HG02970 (cell line): ENCODE measurements around the gene HPF1.
A peak's percentile ranks its signal among the peaks of the same experiment; 100 is the strongest.
"Not testable (repeated sequence)": the region's sequence is repeated elsewhere in the genome, so short reads cannot be mapped to it uniquely, and the experiment has no call there.

Experiments used
- ATAC-seq: cut with Tn5 transposase; IDR thresholded peaks from one replicate; pipeline ENCODE4 v1.9.1; 2021; ENCODE audit warnings: mild to moderate bottlenecking, moderate library complexity, moderate number of reproducible peaks; ENCODE audit not compliant: unreplicated experiment, low FRiP score

HPF1 gene

DNA sequence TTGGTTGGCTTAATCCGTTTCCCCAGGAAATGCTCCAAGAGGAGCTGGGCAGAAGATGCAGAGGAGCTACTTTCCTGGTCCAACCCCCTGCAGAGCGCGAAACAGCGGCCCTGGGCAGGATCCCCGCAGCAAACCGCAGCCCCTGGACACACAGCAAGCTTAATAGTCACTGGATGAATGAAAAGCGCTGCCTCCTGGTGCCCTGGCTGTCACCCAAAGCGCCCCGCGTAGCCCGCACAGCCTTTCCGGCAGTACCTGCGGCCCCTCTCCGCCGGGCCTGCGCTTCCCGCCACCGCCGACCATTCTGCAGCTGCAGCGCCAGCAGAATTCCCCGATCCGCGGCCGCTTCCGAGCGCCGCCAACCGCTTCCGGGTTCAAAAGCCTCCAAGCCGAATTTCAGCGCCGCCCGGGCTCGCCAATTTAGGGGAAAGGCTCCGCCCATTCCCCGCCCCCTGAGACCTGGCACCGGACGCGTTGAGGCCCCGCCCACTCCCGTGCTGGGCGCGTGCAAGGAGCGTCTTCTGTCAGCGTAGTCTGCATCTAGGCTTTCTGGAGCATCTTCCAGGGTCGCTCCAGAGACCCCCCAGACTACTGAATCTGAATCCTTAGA lies at the start of gene HPF1:
Gene HPF1 (minus strand): TSS at position 370 of the 610 bp plus-strand sequence. CDS start 67 bp downstream, at position 303.
- peak; percentile 93 for ATAC-seq

DNA sequence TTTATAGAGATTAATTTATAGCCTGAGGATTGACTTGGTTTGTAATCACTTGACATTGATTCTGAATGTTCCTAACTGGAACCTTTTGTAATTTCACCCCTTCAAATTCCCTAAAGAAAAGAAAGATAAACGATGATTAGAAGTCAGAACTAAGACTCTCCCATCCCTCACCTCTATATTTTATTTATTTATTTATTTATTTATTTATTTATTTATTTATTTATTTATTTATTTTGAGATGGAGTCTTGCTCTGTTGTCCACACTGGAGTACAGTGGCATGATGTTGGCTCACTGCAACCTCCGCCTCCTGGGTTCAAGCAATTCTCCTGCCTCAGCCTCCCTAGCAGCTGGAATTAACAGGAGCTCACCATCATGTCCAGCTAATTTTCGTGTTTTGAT lies 49.0 kb upstream of the HPF1 start:
- ATAC-seq, result not testable (repeated sequence)

DNA sequence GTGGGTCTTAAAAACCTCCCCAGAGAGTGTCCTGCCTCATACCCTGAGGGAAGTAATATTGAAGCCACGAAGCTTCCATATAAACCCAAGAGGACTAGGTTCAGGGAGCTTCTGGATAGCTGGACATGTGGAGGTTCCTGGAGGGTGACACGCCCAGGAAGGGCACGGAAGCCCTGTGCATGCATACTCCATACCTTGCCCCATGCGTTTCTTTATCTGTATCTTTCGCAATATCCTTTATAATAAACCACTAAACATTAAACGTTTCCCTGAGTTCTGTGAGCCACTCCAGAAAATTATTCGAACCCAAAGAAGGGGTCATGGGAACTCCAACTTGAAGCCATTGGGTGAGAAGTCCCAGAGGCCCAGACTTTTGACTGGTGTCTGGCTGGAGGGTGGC lies 45.7 kb upstream of the HPF1 start:
- ATAC-seq, result no peak

DNA sequence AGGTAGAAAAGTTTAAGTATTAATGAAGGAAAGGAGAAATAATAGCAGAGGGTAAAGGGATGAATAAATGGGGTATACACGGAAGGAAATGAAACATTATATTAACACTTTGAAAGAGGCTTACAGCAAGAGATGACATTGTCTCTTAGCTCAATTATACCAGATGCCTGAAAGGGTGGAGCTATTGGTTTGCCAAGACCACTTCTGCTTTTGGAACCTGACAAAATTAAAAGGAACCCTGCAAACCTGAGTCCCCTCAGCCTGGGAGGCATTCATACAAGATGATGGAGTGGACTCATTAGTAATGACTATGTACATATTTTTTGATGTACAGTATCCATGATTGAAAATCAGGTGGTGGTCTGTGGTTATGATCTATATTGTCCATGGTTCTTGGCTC lies 45.1 kb upstream of the HPF1 start:
- ATAC-seq, result no peak

DNA sequence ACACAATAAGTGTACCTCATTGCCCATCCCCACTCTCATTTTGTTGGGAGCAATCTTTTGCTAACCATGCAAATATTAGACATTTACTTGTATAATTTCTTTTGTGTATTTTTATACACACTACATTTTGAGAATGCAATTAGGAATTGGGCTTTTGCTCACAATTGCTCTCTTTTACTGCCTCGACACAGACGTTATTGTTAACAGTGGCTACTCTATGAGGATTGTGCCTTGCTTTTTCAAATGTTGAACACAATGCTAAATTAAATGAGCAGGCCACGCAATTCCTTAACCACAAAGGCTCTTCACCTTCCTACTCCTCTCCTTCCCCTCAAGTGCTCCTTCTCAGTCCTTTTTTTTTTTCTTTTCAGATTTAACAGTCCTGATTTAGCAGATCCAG lies 42.8 kb upstream of the HPF1 start:
- ATAC-seq, result no peak

DNA sequence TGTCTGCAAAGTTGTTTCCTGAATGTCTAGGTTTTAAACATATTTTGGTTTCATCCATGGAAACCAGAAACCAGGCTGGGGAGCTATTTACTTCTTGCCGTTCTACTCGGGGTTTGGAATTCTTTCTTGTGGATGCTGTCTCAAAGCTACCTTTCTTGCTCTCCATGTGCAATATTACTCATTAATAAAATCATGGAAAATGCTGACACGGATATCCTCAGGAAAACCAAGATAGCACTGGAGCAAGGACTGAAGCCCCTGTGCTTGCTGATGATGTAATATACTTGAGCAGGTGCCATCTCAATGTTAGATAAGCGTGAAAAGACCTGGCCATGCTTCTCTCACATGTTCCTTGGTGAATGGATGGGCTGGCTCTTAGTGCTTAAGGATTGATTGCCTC lies 41.5 kb upstream of the HPF1 start:
- no peak for ATAC-seq

DNA sequence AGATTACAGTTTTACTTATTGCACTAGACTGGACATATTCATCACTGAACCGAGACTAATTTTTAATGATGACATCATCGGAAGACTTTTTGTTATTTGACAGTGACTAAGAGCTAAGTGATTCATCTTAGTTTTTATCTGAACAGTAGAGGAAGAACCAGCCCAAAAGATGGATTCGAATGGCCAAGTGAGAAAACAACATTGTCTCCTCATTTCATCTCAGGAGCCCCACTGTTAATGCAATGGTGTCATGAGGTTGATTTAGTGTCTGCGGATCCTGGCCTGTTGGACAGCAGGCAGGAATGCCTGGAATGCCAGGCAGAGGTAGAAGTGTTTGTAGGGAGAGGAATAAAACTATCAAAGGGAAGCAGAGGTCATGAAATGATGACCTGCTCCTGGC lies 37.8 kb upstream of the HPF1 start:
- no peak for ATAC-seq

DNA sequence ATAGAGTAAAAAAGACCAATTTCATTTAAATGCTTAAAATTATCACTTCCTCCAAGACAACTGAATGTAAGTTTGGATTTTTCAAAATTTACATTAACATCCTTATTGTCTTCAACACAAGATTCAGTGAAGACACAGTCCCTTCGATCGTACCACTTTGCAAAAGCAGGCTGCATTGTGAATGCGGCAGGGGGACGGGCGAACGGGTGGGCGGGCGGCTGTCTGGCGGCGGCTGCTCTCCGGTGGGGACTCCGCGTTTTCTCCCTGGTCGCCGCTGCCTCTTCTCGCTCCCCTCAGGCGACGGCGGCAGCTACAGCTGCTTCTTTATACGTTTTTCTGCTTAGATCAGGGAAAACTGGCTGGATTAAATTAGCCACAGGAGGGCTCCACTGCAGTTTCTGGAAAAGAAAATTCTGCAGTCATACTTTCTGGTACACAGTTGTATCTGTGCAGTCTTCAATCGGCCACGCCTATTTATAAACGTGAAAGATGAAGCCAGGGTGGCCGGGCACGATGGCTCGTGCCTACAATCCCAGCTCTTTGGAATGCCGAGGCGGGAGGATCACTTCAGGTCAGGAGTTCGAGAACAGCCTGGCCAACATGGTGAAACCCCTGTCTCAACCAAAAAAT lies 33.9 kb upstream of the HPF1 start:
- ATAC-seq, result no peak

DNA sequence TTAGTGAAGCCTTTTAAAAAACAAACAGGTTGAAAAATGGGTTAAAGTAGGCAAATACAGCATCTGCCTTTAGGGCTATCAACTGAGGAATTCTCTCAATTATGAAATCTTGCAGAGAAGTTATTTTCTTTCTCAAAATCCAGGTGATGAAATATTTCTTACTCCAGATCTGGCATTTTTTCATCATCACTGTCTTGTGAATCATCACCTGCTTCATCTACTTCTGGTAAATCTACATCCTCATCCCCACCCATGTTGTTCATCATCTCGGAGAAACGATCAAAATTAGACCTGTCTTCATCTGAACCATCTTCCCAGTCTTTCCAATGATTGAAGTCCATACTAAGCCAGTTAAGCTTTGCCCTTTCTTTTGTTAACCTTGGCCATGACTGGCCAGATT lies 33.3 kb upstream of the HPF1 start:
- ATAC-seq, result no peak

DNA sequence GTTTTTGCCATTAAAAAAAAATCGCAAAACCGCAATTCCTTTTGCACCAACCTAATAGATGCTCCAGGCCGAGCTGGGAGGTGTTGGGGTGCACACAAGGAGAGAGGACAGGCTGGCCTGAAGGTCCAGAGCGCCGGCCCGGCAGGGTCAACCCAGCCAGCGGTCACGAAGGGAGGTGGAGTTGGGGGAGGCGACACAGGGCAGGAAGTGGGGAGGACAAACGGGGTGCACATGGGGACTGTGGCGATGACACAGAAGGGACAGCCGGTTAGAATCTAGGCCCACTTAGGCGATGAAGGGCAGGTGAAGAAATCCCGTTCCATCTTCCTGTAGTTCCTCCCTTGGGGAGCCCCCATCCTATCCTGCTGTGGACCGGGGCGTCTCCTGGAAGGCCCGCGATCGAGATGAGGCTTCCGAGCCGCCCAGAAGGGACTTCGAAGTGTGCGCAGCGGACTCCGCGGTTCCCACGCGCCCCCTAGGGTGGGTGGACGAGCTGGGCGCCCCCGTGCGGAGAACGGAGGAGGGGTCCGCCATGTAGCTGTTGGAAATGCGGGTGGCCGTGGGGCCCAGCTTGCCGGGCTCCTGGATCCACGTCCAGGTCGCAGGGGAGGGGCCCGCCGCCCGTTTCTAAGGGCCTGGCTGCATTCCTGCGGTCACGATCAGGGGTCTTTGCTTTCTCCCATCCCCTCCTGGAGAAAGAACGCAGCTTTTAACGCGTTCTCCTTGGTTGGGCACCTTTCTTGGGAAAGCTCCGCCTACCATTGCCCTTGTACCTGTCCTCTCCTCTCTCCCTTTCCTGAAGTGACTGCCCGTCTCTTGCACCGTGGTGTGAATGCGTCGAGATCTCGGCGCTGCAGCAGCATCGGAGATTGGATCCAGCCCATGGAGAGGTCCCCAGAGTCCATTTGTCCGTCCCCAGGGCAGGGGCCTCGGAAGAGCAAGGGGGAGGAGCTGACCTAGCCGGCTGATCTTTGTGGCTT lies 17.0 kb upstream of the HPF1 start:
- no peak for ATAC-seq

DNA sequence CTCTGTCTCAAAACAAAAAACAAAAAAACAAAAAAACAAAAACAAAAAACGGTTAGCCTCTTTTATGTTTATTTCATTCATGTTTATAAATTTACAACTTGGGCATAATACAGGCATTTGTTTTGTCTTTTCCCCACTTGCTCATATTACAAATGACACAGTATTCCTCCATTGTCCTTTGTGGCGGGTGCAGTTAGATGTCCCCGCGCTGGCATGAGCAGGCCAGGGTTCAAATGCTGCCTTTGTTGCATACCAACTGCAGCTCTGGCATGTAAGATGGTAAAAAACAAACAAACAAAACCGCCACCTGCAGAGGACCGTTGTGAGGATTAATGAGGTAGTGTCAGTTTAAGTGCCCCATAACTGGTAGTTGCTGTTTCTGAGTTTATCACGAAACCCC lies 16.1 kb upstream of the HPF1 start:
- ATAC-seq, result no peak

DNA sequence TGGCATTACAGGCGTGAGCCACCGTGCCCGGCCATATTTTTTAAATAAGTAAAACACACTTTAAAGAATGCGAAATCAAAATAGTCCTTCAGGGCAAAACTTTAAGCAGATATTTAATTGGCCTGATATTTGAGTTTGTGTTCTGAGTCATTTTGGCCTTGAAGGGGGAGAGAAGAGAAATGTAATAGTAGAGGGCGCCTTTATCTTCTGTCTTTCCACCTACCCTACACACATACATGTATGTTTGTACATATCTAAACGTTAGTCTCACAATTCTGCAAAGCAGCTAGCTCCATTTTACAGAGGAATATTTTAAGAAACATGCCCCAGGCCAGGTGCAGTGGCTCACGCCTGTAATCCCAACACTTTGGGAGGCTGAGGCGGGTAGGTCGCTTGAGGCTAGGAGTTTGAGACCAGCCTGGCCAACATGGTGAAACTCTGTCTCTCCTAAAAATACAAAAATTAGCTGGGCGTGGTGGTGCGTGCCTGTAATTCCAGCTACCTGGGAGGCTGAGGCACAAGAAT lies 13.9 kb upstream of the HPF1 start:
- ATAC-seq, result not testable (repeated sequence)

DNA sequence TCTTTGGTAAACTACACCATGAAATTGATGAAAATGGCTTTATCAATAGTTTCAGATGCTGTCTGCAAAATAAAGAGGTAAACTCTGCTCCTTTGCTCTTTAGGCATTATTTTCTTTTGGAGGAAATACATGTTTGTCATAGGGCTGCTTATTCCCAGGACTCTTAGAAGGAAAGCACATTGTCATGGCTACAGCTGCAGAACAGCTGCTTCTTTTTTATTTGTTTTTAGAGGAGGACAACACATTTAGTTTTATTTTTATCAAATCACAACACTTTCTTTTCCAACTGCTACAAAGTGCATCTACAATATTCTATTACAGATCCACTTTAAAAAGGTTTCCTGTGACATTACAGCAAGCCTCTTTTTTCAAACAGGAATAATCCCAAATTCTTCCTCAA lies 12.7 kb upstream of the HPF1 start:
- no peak for ATAC-seq

DNA sequence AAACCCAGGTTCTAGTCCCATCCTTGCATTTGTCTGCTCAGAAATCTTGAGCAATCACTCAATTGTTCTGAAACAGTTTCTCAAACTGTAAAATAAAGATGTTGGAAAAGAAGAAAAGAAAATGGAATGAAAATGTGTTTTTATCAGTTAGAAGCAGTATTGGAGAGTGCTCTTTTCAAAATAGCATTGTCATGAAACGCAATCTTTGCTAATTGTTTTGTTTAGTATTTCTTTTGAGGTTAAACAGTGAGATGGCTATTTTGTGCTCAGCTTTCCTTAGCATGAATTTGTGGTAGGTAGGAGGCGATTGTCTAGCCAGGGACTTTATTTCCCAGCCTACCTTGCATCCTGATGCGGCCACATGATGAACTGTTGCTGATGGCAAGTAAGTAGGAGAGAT lies 10.6 kb upstream of the HPF1 start:
- ATAC-seq, result no peak

DNA sequence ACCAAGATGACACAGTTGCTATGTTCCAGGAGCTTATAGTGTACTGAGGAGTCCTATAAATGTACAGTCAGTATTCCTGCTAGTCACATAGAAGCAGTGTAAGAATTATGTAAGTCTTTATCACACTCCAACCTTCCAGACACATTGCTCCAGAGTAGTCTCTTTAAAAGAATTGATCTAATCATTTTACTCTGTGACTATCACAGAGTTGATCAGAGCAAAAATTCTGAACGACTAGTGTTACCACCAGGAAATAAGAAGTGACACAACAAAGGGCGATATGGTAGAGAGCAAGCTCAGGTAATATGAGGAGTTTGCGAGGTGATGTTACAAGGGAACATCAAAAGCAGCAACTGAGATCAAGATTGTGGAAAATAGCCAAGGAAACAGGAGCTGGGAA lies 9.0 kb upstream of the HPF1 start:
- no peak for ATAC-seq

DNA sequence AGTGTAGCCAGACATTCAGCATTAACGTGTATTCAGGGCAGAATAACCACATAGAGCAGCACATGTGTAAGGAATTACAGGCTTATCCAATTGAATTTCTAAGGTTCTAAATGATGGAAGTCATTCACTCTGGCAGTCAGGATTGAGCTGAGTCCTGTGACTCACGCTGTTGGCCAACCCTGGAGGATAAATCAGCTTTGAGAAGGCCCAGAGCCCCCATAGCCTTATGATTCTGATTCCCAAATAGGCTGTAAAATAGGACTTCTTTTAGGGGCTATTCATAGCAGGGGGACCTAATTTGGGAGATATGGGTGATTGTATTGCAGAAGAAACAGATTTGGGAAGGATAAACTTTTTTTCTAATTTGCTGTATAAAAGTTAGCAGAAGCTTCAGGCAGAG lies 8.1 kb upstream of the HPF1 start:
- ATAC-seq, result no peak

DNA sequence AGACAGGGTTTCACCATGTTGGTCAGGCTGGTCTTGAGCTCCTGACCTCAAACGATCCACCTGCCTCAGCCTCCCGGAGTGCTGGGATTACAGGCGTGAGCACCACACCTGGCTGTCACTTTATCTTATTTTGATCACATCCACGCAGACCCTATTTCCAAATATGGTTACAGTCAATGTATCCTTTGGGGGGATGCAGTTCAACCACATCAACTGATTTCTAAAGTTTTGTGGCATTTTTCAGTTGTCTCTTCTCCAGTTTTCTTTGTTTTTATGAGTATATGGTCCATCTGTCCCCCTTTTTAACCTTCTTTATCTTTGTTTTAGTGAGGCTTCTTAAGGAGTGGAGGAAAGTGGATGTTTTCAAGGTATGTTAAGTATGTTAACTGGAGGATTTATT lies 4.1 kb upstream of the HPF1 start:
- no peak for ATAC-seq

DNA sequence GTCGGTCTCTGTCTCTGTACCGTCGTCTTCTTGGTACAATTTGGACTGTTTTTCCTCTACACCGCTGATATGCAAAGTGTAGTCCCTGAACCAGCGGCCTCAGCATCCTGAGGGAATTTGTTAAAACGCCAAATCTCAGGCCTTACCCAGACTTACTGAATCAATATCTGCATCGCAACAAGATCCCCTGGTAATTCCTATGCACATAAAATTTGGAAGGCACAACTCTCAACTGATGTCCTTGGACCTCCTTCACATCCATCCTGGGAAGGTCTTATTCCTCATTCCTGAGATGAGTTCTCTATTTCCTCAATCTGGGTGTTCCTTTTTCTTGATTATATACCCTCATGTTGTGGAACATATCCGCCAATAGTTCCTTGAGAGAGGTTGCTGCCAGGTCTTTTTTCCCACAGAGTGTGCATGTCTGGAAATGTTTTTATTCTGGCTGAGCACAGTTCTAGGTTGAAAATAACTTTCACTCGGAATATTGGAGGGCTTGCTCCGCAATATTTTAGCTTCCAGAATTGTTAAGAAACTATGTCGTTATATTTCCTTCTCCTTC lies 738 bp upstream of the HPF1 start:
- ATAC-seq, result no peak

DNA sequence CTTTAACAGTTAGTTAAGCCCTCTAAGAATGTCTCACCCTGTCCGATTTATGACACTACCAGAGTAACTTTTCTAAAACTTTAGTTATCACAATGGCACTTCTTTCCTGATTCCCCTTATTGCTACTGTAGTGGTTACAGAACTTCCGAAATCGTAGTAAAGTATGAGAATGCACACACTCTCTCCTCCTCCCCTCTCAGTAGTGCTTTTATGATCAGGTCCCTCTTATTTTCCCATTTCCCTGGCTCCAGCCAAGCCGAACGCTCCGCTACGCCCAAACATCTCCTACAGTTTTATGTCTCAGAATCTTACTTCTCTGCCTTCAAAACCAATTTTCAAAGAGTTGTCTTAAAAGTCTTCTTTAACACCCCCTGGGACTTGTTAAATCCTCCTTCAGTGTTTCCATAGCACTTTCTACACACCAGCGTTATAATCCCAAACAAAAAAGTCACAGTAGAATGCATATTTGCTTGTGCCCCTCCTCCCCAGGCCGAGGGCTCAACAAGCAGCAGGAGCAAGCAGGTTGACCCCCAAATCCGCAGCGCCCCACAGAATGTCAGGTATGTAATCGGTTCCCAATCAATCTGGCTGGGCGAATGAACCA lies 671 bp downstream of the HPF1 start:
- peak; percentile 4 for ATAC-seq

DNA sequence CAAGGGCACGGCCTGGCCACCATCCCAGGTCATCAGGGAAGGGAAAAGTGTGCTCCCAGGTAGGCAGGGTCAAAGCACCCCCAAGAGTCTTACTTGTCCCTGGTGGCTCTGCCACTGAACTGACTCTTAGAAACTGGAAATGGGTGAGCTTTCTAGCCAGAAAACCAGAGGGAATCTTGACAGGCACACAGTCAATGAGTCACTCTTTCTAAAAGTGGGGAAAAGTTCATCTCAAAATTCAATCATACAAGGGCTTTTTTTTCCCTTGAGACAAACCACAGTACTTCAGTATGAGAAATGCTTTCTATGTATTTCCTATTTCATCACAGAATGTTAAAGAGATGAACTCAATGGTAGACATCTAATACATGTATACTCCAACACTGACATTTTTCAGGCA lies 12.5 kb downstream of the HPF1 start:
- ATAC-seq, result no peak

DNA sequence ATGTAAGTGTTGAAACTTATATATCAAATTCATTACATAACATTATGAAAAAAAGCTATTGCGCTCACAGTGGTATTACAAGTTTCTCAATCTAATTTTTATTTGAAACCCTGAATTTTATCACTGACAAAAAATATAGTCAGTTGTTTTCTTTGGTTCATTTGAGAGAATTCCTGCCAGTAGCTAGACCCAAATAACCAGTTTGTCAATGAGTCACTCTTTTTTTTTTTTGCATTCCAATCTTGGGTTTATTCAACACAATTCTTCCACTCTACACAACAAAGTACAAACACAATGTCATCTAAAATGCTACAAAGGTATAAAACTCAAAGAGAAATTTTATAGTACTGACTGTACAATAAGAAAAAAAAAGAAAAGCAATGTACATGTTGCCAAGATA lies 13.1 kb downstream of the HPF1 start:
- ATAC-seq, result no peak
